Spleen (tissue), 7 donors: ENCODE results near the gene DBF4.

Source experiments
- POLR2A ChIP-seq, 3 donors: fragments of 450-650 bp; IDR thresholded peaks; one replicate each; pipeline ENCODE4 v1.5.1; 2017; ENCODE audit warnings: antibody characterized with exemption in 3 of 3, mild to moderate bottlenecking in 1 of 3
- TF ChIP-seq, protein P1 (sequence below), 11 experiments: fragments of 200-600 bp in 7 of 11; fragments of 450-650 bp in 4 of 11; sonication (generic) in 4 of 11; IDR thresholded peaks in 8 of 11; conservative IDR thresholded peaks in 3 of 11; 1 replicate in 7 of 11; 2 replicates in 4 of 11; pipeline versions ENCODE4 v1.4.0 to v1.8.0; 2016 to 2021; ENCODE audit warnings: antibody characterized with exemption in 11 of 11, inconsistent platforms in 4 of 11, mild to moderate bottlenecking in 1 of 11
- donor health status: DM: no; HTN: no; CAD: no; lungs with moderate emphysema.
- donor health status: DM: no; HTN: no; CAD: no.
- donor health status: DM: no; HTN: no; CAD: no.

DNA sequence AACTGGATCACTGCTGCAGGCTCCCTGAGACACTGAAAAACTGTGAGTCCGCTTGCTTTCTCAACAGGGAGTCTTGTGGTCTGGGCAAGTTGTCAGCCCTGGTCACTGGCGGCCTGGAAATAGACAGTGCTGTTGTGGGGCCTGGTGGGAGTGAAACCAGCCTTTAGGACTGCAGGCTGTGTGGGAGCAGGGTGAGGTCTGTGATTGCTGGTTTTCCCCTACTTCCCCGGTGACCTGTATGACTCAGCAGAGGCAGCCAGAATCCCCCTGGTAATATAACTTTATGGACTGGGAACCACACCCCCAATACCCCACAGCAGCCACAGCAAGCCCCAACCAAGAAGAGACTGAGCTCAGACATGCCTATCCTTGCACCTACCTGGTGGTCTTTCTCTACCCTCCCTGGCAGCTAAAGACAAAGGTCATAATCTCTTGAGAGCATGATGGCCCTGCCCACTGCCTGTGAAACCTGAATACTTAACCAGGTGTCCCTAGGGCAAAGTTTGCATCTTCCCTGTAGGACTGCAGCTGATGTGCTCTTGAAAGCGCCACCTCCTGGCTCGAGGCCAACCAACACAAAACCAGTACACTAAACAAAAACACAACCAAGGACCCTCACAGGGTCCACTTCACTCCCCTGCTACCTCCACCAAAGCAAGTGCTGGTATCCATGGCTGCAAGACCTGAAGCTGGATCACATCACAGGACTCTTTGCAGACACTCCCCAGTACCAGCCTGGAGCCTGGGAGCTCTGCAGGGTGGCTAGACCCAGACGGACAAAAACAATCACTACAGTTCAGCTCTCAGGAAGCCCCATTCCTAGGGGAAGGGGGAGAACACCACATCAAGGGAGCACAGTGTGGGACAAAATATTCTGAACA lies 50.5 kb downstream of the DBF4 start:
- TF ChIP-seq, protein P1, sequence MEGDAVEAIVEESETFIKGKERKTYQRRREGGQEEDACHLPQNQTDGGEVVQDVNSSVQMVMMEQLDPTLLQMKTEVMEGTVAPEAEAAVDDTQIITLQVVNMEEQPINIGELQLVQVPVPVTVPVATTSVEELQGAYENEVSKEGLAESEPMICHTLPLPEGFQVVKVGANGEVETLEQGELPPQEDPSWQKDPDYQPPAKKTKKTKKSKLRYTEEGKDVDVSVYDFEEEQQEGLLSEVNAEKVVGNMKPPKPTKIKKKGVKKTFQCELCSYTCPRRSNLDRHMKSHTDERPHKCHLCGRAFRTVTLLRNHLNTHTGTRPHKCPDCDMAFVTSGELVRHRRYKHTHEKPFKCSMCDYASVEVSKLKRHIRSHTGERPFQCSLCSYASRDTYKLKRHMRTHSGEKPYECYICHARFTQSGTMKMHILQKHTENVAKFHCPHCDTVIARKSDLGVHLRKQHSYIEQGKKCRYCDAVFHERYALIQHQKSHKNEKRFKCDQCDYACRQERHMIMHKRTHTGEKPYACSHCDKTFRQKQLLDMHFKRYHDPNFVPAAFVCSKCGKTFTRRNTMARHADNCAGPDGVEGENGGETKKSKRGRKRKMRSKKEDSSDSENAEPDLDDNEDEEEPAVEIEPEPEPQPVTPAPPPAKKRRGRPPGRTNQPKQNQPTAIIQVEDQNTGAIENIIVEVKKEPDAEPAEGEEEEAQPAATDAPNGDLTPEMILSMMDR (IDR thresholded peaks at IDR 0.05 in 8 of 11, conservative IDR thresholded peaks at IDR 0.05 in 3 of 11) = no peak
- TF ChIP-seq POLR2A (IDR thresholded peaks at IDR 0.05) = no peak
